ENCODE measurements around the gene KCNQ5.
A peak's percentile ranks its signal among the peaks of the same experiment; 100 is the strongest.

Gene KCNQ5

GRCh38 chr6:72784071-72784470, 162.2 kb downstream of the KCNQ5 start:
- H3K4me2 ChIP-seq (ENCODE audit: insufficient read depth, low read length, poor library complexity, severe bottlenecking) = no peak overlapping the region
- DNase-seq (ENCODE audit: low spot score) = no peak
- H4K91ac ChIP-seq (ENCODE audit: low read depth, low read length, poor library complexity) = no peak overlapping the region
- H2BK15ac ChIP-seq (ENCODE audit: low read length) = no peak overlapping the region
- H3K4ac ChIP-seq (ENCODE audit: low read length) = no peak overlapping the region
- H4K8ac ChIP-seq (ENCODE audit: low read depth, low read length) = no peak overlapping the region
- no peak overlapping the region for H3K4me3 ChIP-seq (ENCODE audit: low read length in 2 of 2)
- WGBS, 2 donors (ENCODE audit: extremely low coverage in 2 of 2, insufficient read length in 2 of 2, insufficient replicate concordance in 1 of 2) = no CpG with 5 or more reads among the region's 3 CpGs
- no peak overlapping the region for H3K14ac ChIP-seq (ENCODE audit: low read length)
- no peak overlapping the region for H2BK12ac ChIP-seq (ENCODE audit: low read length)
- no peaks in the 10 kb centered on the region for H3K36me3 ChIP-seq (replicated peaks in 1 of 2; ENCODE audit: control insufficient read depth in 2 of 2, insufficient read depth in 2 of 2, low read length in 2 of 2)
- H3K18ac ChIP-seq (ENCODE audit: low read length) = no peak overlapping the region
- H3K4me1 ChIP-seq (ENCODE audit: control insufficient read depth in 2 of 2, insufficient read depth in 1 of 2, low read depth in 1 of 2, low read length in 2 of 2) = peaks cover 0 to 3% of the 10 kb centered on the region in 2 donors
- no peaks in the 10 kb centered on the region for H3K9me3 ChIP-seq (replicated peaks in 1 of 2; ENCODE audit: control insufficient read depth in 2 of 2, insufficient read depth in 1 of 2, low read depth in 1 of 2, low read length in 2 of 2)
- H2AFZ ChIP-seq (ENCODE audit: low read length) = no peak overlapping the region
- no peak overlapping the region for H3K27ac ChIP-seq (replicated peaks; ENCODE audit: low read length)
- H2BK5ac ChIP-seq (ENCODE audit: low read length) = no peak overlapping the region
- no peak overlapping the region for H3K9ac ChIP-seq (ENCODE audit: low read depth, low read length, poor library complexity)
- H3K23ac ChIP-seq (ENCODE audit: low read depth, low read length, poor library complexity) = no peak overlapping the region
- H3K79me1 ChIP-seq (ENCODE audit: low read depth, low read length) = no peaks in the 10 kb centered on the region
- no peak overlapping the region for H2BK120ac ChIP-seq (ENCODE audit: low read depth, low read length)
- no peaks in the 10 kb centered on the region for H3K27me3 ChIP-seq (ENCODE audit: control insufficient read depth in 3 of 3, insufficient read depth in 3 of 3, low read depth in 1 of 3, low read length in 3 of 3)
- no peak overlapping the region for H2AK5ac ChIP-seq (ENCODE audit: low read depth, low read length)

- Histone ChIP-seq H2BK5ac (ENCODE audit: low read length) (no peak overlapping the region), H3K9ac (ENCODE audit: low read depth, low read length, poor library complexity) (no peak overlapping the region), H2AFZ (ENCODE audit: low read length) (no peak overlapping the region), H2BK120ac (ENCODE audit: low read depth, low read length) (no peak overlapping the region), H2AK5ac (ENCODE audit: low read depth, low read length) (no peak overlapping the region), H3K4me1 (ENCODE audit: control insufficient read depth in 2 of 2, insufficient read depth in 1 of 2, low read depth in 1 of 2, low read length in 2 of 2) (peaks cover 0 to 3% of the 10 kb centered on the region in 2 donors), H4K91ac (ENCODE audit: low read depth, low read length, poor library complexity) (no peak overlapping the region), H3K4me3 (ENCODE audit: low read length in 2 of 2) (no peak overlapping the region), H3K14ac (ENCODE audit: low read length) (no peak overlapping the region), H2BK15ac (ENCODE audit: low read length) (no peak overlapping the region), H3K4me2 (ENCODE audit: insufficient read depth, low read length, poor library complexity, severe bottlenecking) (no peak overlapping the region), H3K4ac (ENCODE audit: low read length) (no peak overlapping the region), H3K27ac (replicated peaks; ENCODE audit: low read length) (no peak overlapping the region), H4K8ac (ENCODE audit: low read depth, low read length) (no peak overlapping the region), H2BK12ac (ENCODE audit: low read length) (no peak overlapping the region), H3K36me3 (replicated peaks in 1 of 2; ENCODE audit: control insufficient read depth in 2 of 2, insufficient read depth in 2 of 2, low read length in 2 of 2) (no peaks in the 10 kb centered on the region), H3K9me3 (replicated peaks in 1 of 2; ENCODE audit: control insufficient read depth in 2 of 2, insufficient read depth in 1 of 2, low read depth in 1 of 2, low read length in 2 of 2) (no peaks in the 10 kb centered on the region), H3K23ac (ENCODE audit: low read depth, low read length, poor library complexity) (no peak overlapping the region), H3K18ac (ENCODE audit: low read length) (no peak overlapping the region), H3K27me3 (ENCODE audit: control insufficient read depth in 3 of 3, insufficient read depth in 3 of 3, low read depth in 1 of 3, low read length in 3 of 3) (no peaks in the 10 kb centered on the region), H3K79me1 (ENCODE audit: low read depth, low read length) (no peaks in the 10 kb centered on the region)
- WGBS, 2 donors (ENCODE audit: extremely low coverage in 2 of 2, insufficient read length in 2 of 2, insufficient replicate concordance in 1 of 2) = no CpG with 5 or more reads among the region's 3 CpGs
- DNase-seq (ENCODE audit: low spot score) = no peak
These were observed 162.7 kb downstream of the KCNQ5 start for GRCh38 chr6:72784581-72784980.

- Histone ChIP-seq H2BK12ac (ENCODE audit: low read length) (no peak overlapping the region), H2BK120ac (ENCODE audit: low read depth, low read length) (no peak overlapping the region), H3K4me2 (ENCODE audit: insufficient read depth, low read length, poor library complexity, severe bottlenecking) (no peak overlapping the region), H3K18ac (ENCODE audit: low read length) (no peak overlapping the region), H3K4ac (ENCODE audit: low read length) (no peak overlapping the region), H3K14ac (ENCODE audit: low read length) (no peak overlapping the region), H2AK5ac (ENCODE audit: low read depth, low read length) (no peak overlapping the region), H4K8ac (ENCODE audit: low read depth, low read length) (no peak overlapping the region), H4K91ac (ENCODE audit: low read depth, low read length, poor library complexity) (no peak overlapping the region), H3K27ac (replicated peaks; ENCODE audit: low read length) (no peak overlapping the region), H3K23ac (ENCODE audit: low read depth, low read length, poor library complexity) (no peak overlapping the region), H3K4me1 (ENCODE audit: control insufficient read depth in 2 of 2, insufficient read depth in 1 of 2, low read depth in 1 of 2, low read length in 2 of 2) (peaks cover 0 to 3% of the 10 kb centered on the region in 2 donors), H2AFZ (ENCODE audit: low read length) (no peak overlapping the region), H2BK5ac (ENCODE audit: low read length) (no peak overlapping the region), H3K9me3 (replicated peaks in 1 of 2; ENCODE audit: control insufficient read depth in 2 of 2, insufficient read depth in 1 of 2, low read depth in 1 of 2, low read length in 2 of 2) (no peaks in the 10 kb centered on the region), H3K36me3 (replicated peaks in 1 of 2; ENCODE audit: control insufficient read depth in 2 of 2, insufficient read depth in 2 of 2, low read length in 2 of 2) (no peaks in the 10 kb centered on the region), H3K9ac (ENCODE audit: low read depth, low read length, poor library complexity) (no peak overlapping the region), H3K79me1 (ENCODE audit: low read depth, low read length) (no peaks in the 10 kb centered on the region), H2BK15ac (ENCODE audit: low read length) (no peak overlapping the region), H3K4me3 (ENCODE audit: low read length in 2 of 2) (no peak overlapping the region), H3K27me3 (ENCODE audit: control insufficient read depth in 3 of 3, insufficient read depth in 3 of 3, low read depth in 1 of 3, low read length in 3 of 3) (no peaks in the 10 kb centered on the region)
- no CpG with 5 or more reads among the region's 2 CpGs for WGBS, 2 donors (ENCODE audit: extremely low coverage in 2 of 2, insufficient read length in 2 of 2, insufficient replicate concordance in 1 of 2)
- peak; percentile 39 for DNase-seq (ENCODE audit: low spot score)
These were observed 165.6 kb downstream of the KCNQ5 start for GRCh38 chr6:72787391-72788031.

- no peaks in the 10 kb centered on the region for H3K36me3 ChIP-seq (replicated peaks in 1 of 2; ENCODE audit: control insufficient read depth in 2 of 2, insufficient read depth in 2 of 2, low read length in 2 of 2)
- no peaks in the 10 kb centered on the region for H3K79me1 ChIP-seq (ENCODE audit: low read depth, low read length)
- H4K91ac ChIP-seq (ENCODE audit: low read depth, low read length, poor library complexity) = no peak overlapping the region
- H2BK15ac ChIP-seq (ENCODE audit: low read length) = no peak overlapping the region
- no peak overlapping the region for H3K4ac ChIP-seq (ENCODE audit: low read length)
- H3K27me3 ChIP-seq (ENCODE audit: control insufficient read depth in 3 of 3, insufficient read depth in 3 of 3, low read depth in 1 of 3, low read length in 3 of 3) = no peaks in the 10 kb centered on the region
- H3K18ac ChIP-seq (ENCODE audit: low read length) = no peak overlapping the region
- no peak overlapping the region for H3K14ac ChIP-seq (ENCODE audit: low read length)
- H4K8ac ChIP-seq (ENCODE audit: low read depth, low read length) = no peak overlapping the region
- H2AK5ac ChIP-seq (ENCODE audit: low read depth, low read length) = no peak overlapping the region
- no peak overlapping the region for H3K4me2 ChIP-seq (ENCODE audit: insufficient read depth, low read length, poor library complexity, severe bottlenecking)
- H2BK5ac ChIP-seq (ENCODE audit: low read length) = no peak overlapping the region
- WGBS, 2 donors (ENCODE audit: extremely low coverage in 2 of 2, insufficient read length in 2 of 2, insufficient replicate concordance in 1 of 2) = no CpG with 5 or more reads among the region's 1 CpG
- H3K9me3 ChIP-seq (replicated peaks in 1 of 2; ENCODE audit: control insufficient read depth in 2 of 2, insufficient read depth in 1 of 2, low read depth in 1 of 2, low read length in 2 of 2) = no peaks in the 10 kb centered on the region
- H3K27ac ChIP-seq (replicated peaks; ENCODE audit: low read length) = no peak overlapping the region
- no peak overlapping the region for H2AFZ ChIP-seq (ENCODE audit: low read length)
- no peak for DNase-seq (ENCODE audit: low spot score)
- no peak overlapping the region for H2BK120ac ChIP-seq (ENCODE audit: low read depth, low read length)
- H2BK12ac ChIP-seq (ENCODE audit: low read length) = no peak overlapping the region
- H3K23ac ChIP-seq (ENCODE audit: low read depth, low read length, poor library complexity) = no peak overlapping the region
- H3K9ac ChIP-seq (ENCODE audit: low read depth, low read length, poor library complexity) = no peak overlapping the region
- H3K4me3 ChIP-seq (ENCODE audit: low read length in 2 of 2) = no peak overlapping the region
- H3K4me1 ChIP-seq (ENCODE audit: control insufficient read depth in 2 of 2, insufficient read depth in 1 of 2, low read depth in 1 of 2, low read length in 2 of 2) = peaks cover 0 to 3% of the 10 kb centered on the region in 2 donors
These were observed 166.3 kb downstream of the KCNQ5 start for GRCh38 chr6:72788188-72788587.
